Bronchial epithelial cell (primary cell): ENCODE data around the gene FUT2. TPM values are rescaled to one million over a fixed set of nuclear protein-coding genes. Genes with fewer than 3 reads are reported as not detected.

Source experiments
- DNase-seq: peaks from one replicate; pipeline ENCODE4 v3.0.0-alpha.2; 2010; ENCODE audit warnings: low read depth
- FAIRE-seq: peaks from 2 replicates; lab custom pipeline; 2011; peaks lifted over from hg19 to GRCh38; lab: Jason Lieb, UNC
- H3K27me3 ChIP-seq: 2 replicates; pipeline ENCODE4 v1.5.1; 2011; ENCODE audit warnings: low read length; ENCODE audit not compliant: control insufficient read depth, insufficient read depth
- H3K36me3 ChIP-seq: 2 replicates; pipeline ENCODE4 v1.5.1; 2011; ENCODE audit warnings: low read length; ENCODE audit not compliant: control insufficient read depth, insufficient read depth
- H3K4me3 ChIP-seq: 2 replicates; pipeline ENCODE4 v1.5.1; 2011; ENCODE audit warnings: mild to moderate bottlenecking, low read depth, low read length, control low read depth
- CTCF ChIP-seq: IDR thresholded peaks from 2 replicates; pipeline ENCODE4 v1.5.1; 2011; ENCODE audit warnings: mild to moderate bottlenecking, moderate library complexity, low read length, control low read depth, inconsistent platforms; ENCODE audit not compliant: insufficient read depth, severe bottlenecking
- total RNA-seq: library from RNA; depleted of rRNA; stranded (reverse); fragments of >200 nt; gene quantifications from 2 replicates; pipeline ENCODE4 v1.2.1, GENCODE V29; 2014

FUT2 gene
- total RNA-seq, 1 donor from 2014 or later = 7.9 TPM

- Histone ChIP-seq H3K36me3 (peaks cover 15% of the 10 kb centered on the region), H3K4me3 (no peak overlapping the region), H3K27me3 (no peaks in the 10 kb centered on the region)
- no peak for TF ChIP-seq CTCF
- FAIRE-seq (no peak), DNase-seq (no peak)
These were observed 53.9 kb downstream of the FUT2 start for GRCh38 chr19:48749571-48750198.

- FAIRE-seq (no peak), DNase-seq (no peak)
- no peak for TF ChIP-seq CTCF
- no peak overlapping the region for H3K4me3 ChIP-seq
- H3K27me3 ChIP-seq = no peaks in the 10 kb centered on the region
- H3K36me3 ChIP-seq = peaks cover 15% of the 10 kb centered on the region
These were observed 54.6 kb downstream of the FUT2 start for GRCh38 chr19:48750351-48750750.

GRCh38 chr19:48750771-48751504 lies 55.2 kb downstream of the FUT2 start:
- TF ChIP-seq CTCF = no peak
- Histone ChIP-seq H3K27me3 (no peaks in the 10 kb centered on the region), H3K4me3 (no peak overlapping the region), H3K36me3 (peaks cover 15% of the 10 kb centered on the region)
- DNase-seq (no peak), FAIRE-seq (no peak)

GRCh38 chr19:48751845-48752495 lies 56.2 kb downstream of the FUT2 start:
- FAIRE-seq (no peak), DNase-seq (peak; percentile 38)
- Histone ChIP-seq H3K4me3 (peak overlapping the region; percentile 71), H3K27me3 (no peaks in the 10 kb centered on the region), H3K36me3 (peaks cover 15% of the 10 kb centered on the region)
- TF ChIP-seq CTCF = no peak

- DNase-seq = peak; percentile 85
- H3K27me3 ChIP-seq = no peaks in the 10 kb centered on the region
- FAIRE-seq = no peak
- peak within 1 kb of the TSS; percentile 71 for H3K4me3 ChIP-seq
- peaks cover 15% of the 10 kb centered on the region for H3K36me3 ChIP-seq
- TF ChIP-seq CTCF = peak; percentile 24
These were observed 57.0 kb downstream of the FUT2 start, which contains the start of gene FUT1 for GRCh38 chr19:48752496-48753365. Gene FUT1 (minus strand): TSS chr19:48752641. CDS start chr19:48751281, 1,360 bp downstream.
